RWPE2 (cell line): Measurements from ENCODE around the gene CDS2.
A peak's percentile ranks its signal among the peaks of the same experiment; 100 is the strongest.

Experiments used
- ATAC-seq: fragments of 200-7000 bp; cut with Tn5 transposase; 3 replicates; pipeline ENCODE4 v1.9.1; 2021; ENCODE audit warnings: low read depth
- DNase-seq: peaks from one replicate; pipeline ENCODE4 v3.0.0-alpha.2; 2020; ENCODE audit warnings: low spot score
- H3K27ac ChIP-seq: fragments of 450-650 bp; 2 replicates; pipeline ENCODE4 v1.5.1; 2017; ENCODE audit warnings: mild to moderate bottlenecking; ENCODE audit not compliant: poor library complexity, severe bottlenecking
- H3K27me3 ChIP-seq: fragments of 250-450 bp; sonication (Bioruptor Pico); 2 replicates; pipeline ENCODE4 v1.5.1; 2021; ENCODE audit warnings: mild to moderate bottlenecking, moderate library complexity; ENCODE audit not compliant: insufficient read depth, poor library complexity, severe bottlenecking
- H3K36me3 ChIP-seq: fragments of 250-450 bp; sonication (Bioruptor Pico); 2 replicates; pipeline ENCODE4 v1.5.1; 2020; ENCODE audit warnings: low read depth, mild to moderate bottlenecking, moderate library complexity
- H3K4me1 ChIP-seq: fragments of 250-450 bp; sonication (Bioruptor Pico); 2 replicates; pipeline ENCODE4 v1.5.1; 2021; ENCODE audit warnings: mild to moderate bottlenecking, moderate library complexity; ENCODE audit not compliant: insufficient read depth, poor library complexity, severe bottlenecking
- H3K4me3 ChIP-seq: fragments of 250-450 bp; sonication (Bioruptor Pico); 2 replicates; pipeline ENCODE4 v1.5.1; 2021; ENCODE audit warnings: mild to moderate bottlenecking, moderate library complexity; ENCODE audit not compliant: severe bottlenecking
- H3K9me3 ChIP-seq: fragments of 250-450 bp; sonication (Bioruptor Pico); 2 replicates; pipeline ENCODE4 v1.5.1; 2021; ENCODE audit warnings: mild to moderate bottlenecking, moderate library complexity; ENCODE audit not compliant: severe bottlenecking
- TF ChIP-seq, protein P1 (sequence below): fragments of 450-650 bp; IDR thresholded peaks from one replicate; pipeline ENCODE4 v1.5.1; 2017; ENCODE audit warnings: mild to moderate bottlenecking, moderate library complexity; ENCODE audit not compliant: poor library complexity, severe bottlenecking

Gene CDS2

DNA sequence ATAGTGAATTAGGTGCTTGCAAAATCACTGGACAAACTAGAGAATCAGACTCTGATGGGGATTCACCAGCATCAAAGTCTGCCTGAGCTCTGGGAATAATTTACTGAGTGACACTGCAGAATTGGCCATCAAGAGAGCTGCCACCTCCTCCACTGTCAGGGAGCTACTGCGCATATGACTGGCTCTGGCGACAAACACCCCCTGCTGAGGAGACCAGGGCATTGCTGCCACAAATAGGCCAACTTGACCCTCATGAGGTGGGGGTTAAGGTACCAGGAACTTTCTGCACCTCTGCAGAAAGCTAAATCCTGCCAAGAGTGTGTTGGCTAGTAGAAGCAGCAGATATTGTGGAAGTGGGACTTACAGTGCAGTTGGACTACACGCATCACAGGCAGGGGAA, 88.0 kb downstream of the CDS2 start:
- TF ChIP-seq, protein P1, sequence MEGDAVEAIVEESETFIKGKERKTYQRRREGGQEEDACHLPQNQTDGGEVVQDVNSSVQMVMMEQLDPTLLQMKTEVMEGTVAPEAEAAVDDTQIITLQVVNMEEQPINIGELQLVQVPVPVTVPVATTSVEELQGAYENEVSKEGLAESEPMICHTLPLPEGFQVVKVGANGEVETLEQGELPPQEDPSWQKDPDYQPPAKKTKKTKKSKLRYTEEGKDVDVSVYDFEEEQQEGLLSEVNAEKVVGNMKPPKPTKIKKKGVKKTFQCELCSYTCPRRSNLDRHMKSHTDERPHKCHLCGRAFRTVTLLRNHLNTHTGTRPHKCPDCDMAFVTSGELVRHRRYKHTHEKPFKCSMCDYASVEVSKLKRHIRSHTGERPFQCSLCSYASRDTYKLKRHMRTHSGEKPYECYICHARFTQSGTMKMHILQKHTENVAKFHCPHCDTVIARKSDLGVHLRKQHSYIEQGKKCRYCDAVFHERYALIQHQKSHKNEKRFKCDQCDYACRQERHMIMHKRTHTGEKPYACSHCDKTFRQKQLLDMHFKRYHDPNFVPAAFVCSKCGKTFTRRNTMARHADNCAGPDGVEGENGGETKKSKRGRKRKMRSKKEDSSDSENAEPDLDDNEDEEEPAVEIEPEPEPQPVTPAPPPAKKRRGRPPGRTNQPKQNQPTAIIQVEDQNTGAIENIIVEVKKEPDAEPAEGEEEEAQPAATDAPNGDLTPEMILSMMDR = no peak
- no peaks in the 10 kb centered on the region for H3K9me3 ChIP-seq
- no peaks in the 10 kb centered on the region for H3K27me3 ChIP-seq
- no peaks in the 10 kb centered on the region for H3K36me3 ChIP-seq
- DNase-seq (no peak), ATAC-seq (no peak)
- no peaks in the 10 kb centered on the region for H3K4me1 ChIP-seq
- H3K27ac ChIP-seq = no peak overlapping the region
- H3K4me3 ChIP-seq = no peak overlapping the region

DNA sequence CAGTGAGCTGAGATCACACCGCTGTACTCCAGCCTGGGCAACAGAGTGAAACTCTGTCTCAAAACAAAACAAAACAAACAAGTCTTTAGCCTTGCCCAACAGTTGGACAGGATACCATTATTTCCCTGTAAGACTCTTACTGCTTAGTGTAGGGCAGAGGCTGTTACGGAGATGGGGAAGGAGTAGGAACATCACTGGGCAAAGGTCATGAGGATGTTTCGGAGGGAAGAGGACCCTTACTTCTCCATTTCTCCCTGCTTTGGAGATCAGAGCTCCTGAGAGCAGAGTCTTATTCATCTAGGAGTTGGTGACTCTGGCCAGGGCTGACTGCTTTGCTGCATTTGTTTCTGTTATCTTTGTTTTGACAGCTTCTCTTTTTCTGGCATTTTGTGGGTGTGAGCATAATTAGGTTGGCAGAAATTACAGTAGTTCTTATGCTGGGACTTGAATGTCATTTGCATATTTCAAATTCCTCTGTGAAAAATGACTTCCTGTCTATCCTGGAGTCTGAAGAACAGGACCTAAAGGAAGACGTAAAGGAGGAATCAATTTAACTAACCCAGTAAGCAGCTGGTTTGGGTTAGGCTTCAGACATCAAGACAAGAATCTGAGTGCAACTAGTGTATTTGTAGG, 89.0 kb downstream of the CDS2 start:
- TF ChIP-seq, protein P1 = no peak
- Histone ChIP-seq H3K4me1 (no peaks in the 10 kb centered on the region), H3K4me3 (no peak overlapping the region), H3K9me3 (no peaks in the 10 kb centered on the region), H3K27ac (no peak overlapping the region), H3K36me3 (no peaks in the 10 kb centered on the region), H3K27me3 (no peaks in the 10 kb centered on the region)
- no peak for DNase-seq
- no peak for ATAC-seq

DNA sequence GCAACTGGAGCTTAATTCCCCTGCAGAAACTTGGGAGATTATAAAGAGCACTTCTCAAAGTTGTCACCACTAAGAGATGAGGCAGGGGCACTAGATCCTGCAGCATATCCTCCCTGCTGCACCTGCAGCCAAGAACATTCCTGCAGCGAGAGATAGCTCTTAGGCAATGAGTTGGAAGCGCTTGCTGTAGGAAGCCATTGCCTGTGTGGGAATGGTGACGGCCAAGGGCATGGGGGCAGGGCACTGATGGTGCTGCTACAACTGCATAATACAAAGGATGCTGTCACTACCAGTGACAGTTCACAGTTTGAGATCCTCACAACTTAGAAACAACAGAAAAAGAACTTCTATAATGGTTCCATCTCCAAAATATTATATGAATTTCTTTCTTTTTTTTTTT, 89.9 kb downstream of the CDS2 start:
- Histone ChIP-seq H3K36me3 (no peaks in the 10 kb centered on the region), H3K4me1 (no peaks in the 10 kb centered on the region), H3K27ac (no peak overlapping the region), H3K27me3 (no peaks in the 10 kb centered on the region), H3K4me3 (no peak overlapping the region), H3K9me3 (no peaks in the 10 kb centered on the region)
- TF ChIP-seq, protein P1 = no peak
- ATAC-seq (no peak), DNase-seq (no peak)

DNA sequence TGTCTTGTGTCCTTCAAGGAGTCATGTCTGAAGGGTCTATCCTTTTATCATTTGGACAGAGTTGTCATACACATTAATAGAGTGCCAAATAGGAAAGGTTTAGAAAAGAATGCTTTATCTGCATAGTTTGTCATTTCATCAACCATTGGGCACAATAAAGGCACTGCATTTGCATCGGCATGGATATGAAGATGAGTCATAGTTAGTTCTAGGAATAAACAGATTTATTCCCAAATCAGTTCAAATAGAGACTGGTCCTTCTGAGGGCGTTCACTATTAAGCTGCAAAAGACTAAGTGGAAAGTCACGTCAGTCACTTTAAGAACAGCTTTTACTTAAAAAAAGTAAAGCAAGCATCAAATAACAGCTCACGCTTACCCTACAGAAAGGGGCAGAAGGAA, 90.8 kb downstream of the CDS2 start:
- H3K36me3 ChIP-seq = no peaks in the 10 kb centered on the region
- no peak overlapping the region for H3K27ac ChIP-seq
- no peaks in the 10 kb centered on the region for H3K4me1 ChIP-seq
- ATAC-seq (no peak), DNase-seq (no peak)
- H3K27me3 ChIP-seq = no peaks in the 10 kb centered on the region
- H3K9me3 ChIP-seq = no peaks in the 10 kb centered on the region
- TF ChIP-seq, protein P1 = no peak
- no peak overlapping the region for H3K4me3 ChIP-seq

DNA sequence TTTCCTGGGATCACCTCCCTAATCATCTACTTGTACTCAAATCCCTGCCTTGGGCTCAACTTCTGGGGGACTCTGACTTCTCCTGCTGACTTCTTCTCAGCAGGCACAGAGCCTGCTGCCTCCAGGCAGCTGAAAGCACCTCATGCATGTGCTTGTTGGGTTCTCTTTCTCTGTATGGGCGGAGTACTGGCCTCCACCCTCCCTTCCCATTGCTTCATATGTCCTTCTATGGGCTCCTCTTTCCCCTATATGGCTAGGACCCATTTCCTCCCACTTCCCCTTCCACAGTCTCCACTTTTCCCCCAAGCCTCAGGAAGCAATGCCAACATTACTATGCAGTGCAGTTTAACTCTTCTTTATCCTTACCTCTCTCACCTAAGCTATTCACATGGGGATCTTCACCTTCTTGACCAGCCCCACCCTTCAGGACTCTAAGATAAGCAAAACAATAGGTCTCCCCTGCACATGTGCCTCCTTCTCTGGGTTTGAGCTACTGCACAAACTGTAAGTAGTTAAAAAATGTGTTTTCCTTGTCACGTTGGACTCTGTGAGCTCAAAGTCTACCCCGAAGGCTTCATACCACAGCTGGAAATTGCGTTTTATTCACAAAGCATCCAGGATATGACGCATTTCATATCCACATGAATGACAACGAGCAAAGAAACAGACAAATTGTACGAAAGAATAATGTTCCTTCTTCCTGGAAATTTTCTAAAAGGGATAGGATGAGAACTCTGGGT, 93.7 kb downstream of the CDS2 start:
- Histone ChIP-seq H3K9me3 (no peaks in the 10 kb centered on the region), H3K36me3 (no peaks in the 10 kb centered on the region), H3K27me3 (no peaks in the 10 kb centered on the region), H3K4me1 (no peaks in the 10 kb centered on the region), H3K27ac (no peak overlapping the region), H3K4me3 (no peak overlapping the region)
- DNase-seq (no peak), ATAC-seq (peak; percentile 13; the same call in 1 of the 3 replicates)
- TF ChIP-seq, protein P1 = no peak
